ENCODE measurements around the gene AKT3.
A peak's percentile ranks its signal among the peaks of the same experiment; 100 is the strongest.

Gene AKT3

GRCh38 chr1:243745356-243745755 lies 104.7 kb downstream of the AKT3 start:
- peak; percentile 42 for DNase-seq (ENCODE audit: low read depth)
- Histone ChIP-seq H3K9me3 (ENCODE audit: control insufficient read depth, low read length) (no peaks in the 10 kb centered on the region), H3K4me3 (ENCODE audit: low read length) (no peak overlapping the region), H3K36me3 (ENCODE audit: control insufficient read depth, insufficient read depth, low read length, severe bottlenecking) (no peaks in the 10 kb centered on the region), H3K4me1 (ENCODE audit: control insufficient read depth, insufficient read depth, low read length) (peaks cover 33% of the 10 kb centered on the region), H3K27me3 (replicated peaks; ENCODE audit: control insufficient read depth, insufficient read depth, low read length) (no peaks in the 10 kb centered on the region), H3K9ac (ENCODE audit: low read length) (no peak overlapping the region)

GRCh38 chr1:243742819-243743218 lies 107.2 kb downstream of the AKT3 start:
- no peaks in the 10 kb centered on the region for H3K27me3 ChIP-seq (replicated peaks; ENCODE audit: control insufficient read depth, insufficient read depth, low read length)
- peak; percentile 58 for DNase-seq (ENCODE audit: low read depth)
- peak overlapping the region; percentile 1 for H3K4me3 ChIP-seq (ENCODE audit: low read length)
- no peaks in the 10 kb centered on the region for H3K36me3 ChIP-seq (ENCODE audit: control insufficient read depth, insufficient read depth, low read length, severe bottlenecking)
- H3K9me3 ChIP-seq (ENCODE audit: control insufficient read depth, low read length), result no peaks in the 10 kb centered on the region
- peak overlapping the region; percentile 29 for H3K9ac ChIP-seq (ENCODE audit: low read length)
- H3K4me1 ChIP-seq (ENCODE audit: control insufficient read depth, insufficient read depth, low read length), result peaks cover 48% of the 10 kb centered on the region

GRCh38 chr1:243740255-243740999 lies 109.6 kb downstream of the AKT3 start:
- H3K4me3 ChIP-seq (ENCODE audit: low read length), result peak overlapping the region; percentile 54
- DNase-seq (ENCODE audit: low read depth), result peak; percentile 23
- no peaks in the 10 kb centered on the region for H3K36me3 ChIP-seq (ENCODE audit: control insufficient read depth, insufficient read depth, low read length, severe bottlenecking)
- no peaks in the 10 kb centered on the region for H3K9me3 ChIP-seq (ENCODE audit: control insufficient read depth, low read length)
- H3K27me3 ChIP-seq (replicated peaks; ENCODE audit: control insufficient read depth, insufficient read depth, low read length), result no peaks in the 10 kb centered on the region
- H3K4me1 ChIP-seq (ENCODE audit: control insufficient read depth, insufficient read depth, low read length), result peaks cover 44% of the 10 kb centered on the region
- H3K9ac ChIP-seq (ENCODE audit: low read length), result peak overlapping the region; percentile 48

GRCh38 chr1:243739335-243740003 lies 110.6 kb downstream of the AKT3 start:
- Histone ChIP-seq H3K36me3 (ENCODE audit: control insufficient read depth, insufficient read depth, low read length, severe bottlenecking) (no peaks in the 10 kb centered on the region), H3K9ac (ENCODE audit: low read length) (peak overlapping the region; percentile 48), H3K9me3 (ENCODE audit: control insufficient read depth, low read length) (no peaks in the 10 kb centered on the region), H3K4me3 (ENCODE audit: low read length) (peak overlapping the region; percentile 54), H3K4me1 (ENCODE audit: control insufficient read depth, insufficient read depth, low read length) (peaks cover 39% of the 10 kb centered on the region), H3K27me3 (replicated peaks; ENCODE audit: control insufficient read depth, insufficient read depth, low read length) (no peaks in the 10 kb centered on the region)
- DNase-seq (ENCODE audit: low read depth), result no peak

GRCh38 chr1:243738020-243738419 lies 112.0 kb downstream of the AKT3 start:
- H3K4me1 ChIP-seq (ENCODE audit: control insufficient read depth, insufficient read depth, low read length), result peaks cover 50% of the 10 kb centered on the region
- DNase-seq (ENCODE audit: low read depth), result no peak
- no peaks in the 10 kb centered on the region for H3K36me3 ChIP-seq (ENCODE audit: control insufficient read depth, insufficient read depth, low read length, severe bottlenecking)
- no peak overlapping the region for H3K4me3 ChIP-seq (ENCODE audit: low read length)
- no peaks in the 10 kb centered on the region for H3K9me3 ChIP-seq (ENCODE audit: control insufficient read depth, low read length)
- H3K27me3 ChIP-seq (replicated peaks; ENCODE audit: control insufficient read depth, insufficient read depth, low read length), result no peaks in the 10 kb centered on the region
- H3K9ac ChIP-seq (ENCODE audit: low read length), result no peak overlapping the region

GRCh38 chr1:243735457-243735856 lies 114.6 kb downstream of the AKT3 start:
- H3K9ac ChIP-seq (ENCODE audit: low read length), result no peak overlapping the region
- H3K4me1 ChIP-seq (ENCODE audit: control insufficient read depth, insufficient read depth, low read length), result peaks cover 32% of the 10 kb centered on the region
- H3K4me3 ChIP-seq (ENCODE audit: low read length), result no peak overlapping the region
- no peak for DNase-seq (ENCODE audit: low read depth)
- no peaks in the 10 kb centered on the region for H3K36me3 ChIP-seq (ENCODE audit: control insufficient read depth, insufficient read depth, low read length, severe bottlenecking)
- no peaks in the 10 kb centered on the region for H3K27me3 ChIP-seq (replicated peaks; ENCODE audit: control insufficient read depth, insufficient read depth, low read length)
- H3K9me3 ChIP-seq (ENCODE audit: control insufficient read depth, low read length), result no peaks in the 10 kb centered on the region

- H3K36me3 ChIP-seq (ENCODE audit: control insufficient read depth, insufficient read depth, low read length, severe bottlenecking), result no peaks in the 10 kb centered on the region
- H3K9me3 ChIP-seq (ENCODE audit: control insufficient read depth, low read length), result no peaks in the 10 kb centered on the region
- peaks cover 20% of the 10 kb centered on the region for H3K4me1 ChIP-seq (ENCODE audit: control insufficient read depth, insufficient read depth, low read length)
- H3K9ac ChIP-seq (ENCODE audit: low read length), result no peak overlapping the region
- no peaks in the 10 kb centered on the region for H3K27me3 ChIP-seq (replicated peaks; ENCODE audit: control insufficient read depth, insufficient read depth, low read length)
- no peak for DNase-seq (ENCODE audit: low read depth)
- H3K4me3 ChIP-seq (ENCODE audit: low read length), result no peak overlapping the region
Measured at GRCh38 chr1:243734308-243734695, 115.7 kb downstream of the AKT3 start.

- DNase-seq (ENCODE audit: low read depth), result no peak
- Histone ChIP-seq H3K9ac (ENCODE audit: low read length) (no peak overlapping the region), H3K9me3 (ENCODE audit: control insufficient read depth, low read length) (no peaks in the 10 kb centered on the region), H3K27me3 (replicated peaks; ENCODE audit: control insufficient read depth, insufficient read depth, low read length) (no peaks in the 10 kb centered on the region), H3K4me3 (ENCODE audit: low read length) (no peak overlapping the region), H3K36me3 (ENCODE audit: control insufficient read depth, insufficient read depth, low read length, severe bottlenecking) (no peaks in the 10 kb centered on the region), H3K4me1 (ENCODE audit: control insufficient read depth, insufficient read depth, low read length) (peaks cover 15% of the 10 kb centered on the region)
Measured at GRCh38 chr1:243733670-243734307, 116.3 kb downstream of the AKT3 start.

- Histone ChIP-seq H3K9ac (ENCODE audit: low read length) (no peak overlapping the region), H3K9me3 (ENCODE audit: control insufficient read depth, low read length) (no peaks in the 10 kb centered on the region), H3K4me3 (ENCODE audit: low read length) (no peak overlapping the region), H3K36me3 (ENCODE audit: control insufficient read depth, insufficient read depth, low read length, severe bottlenecking) (no peaks in the 10 kb centered on the region), H3K27me3 (replicated peaks; ENCODE audit: control insufficient read depth, insufficient read depth, low read length) (no peaks in the 10 kb centered on the region), H3K4me1 (ENCODE audit: control insufficient read depth, insufficient read depth, low read length) (peaks cover 14% of the 10 kb centered on the region)
- DNase-seq (ENCODE audit: low read depth), result no peak
Measured at GRCh38 chr1:243732637-243733036, 117.4 kb downstream of the AKT3 start.

- H3K9ac ChIP-seq (ENCODE audit: low read length), result no peak overlapping the region
- no peaks in the 10 kb centered on the region for H3K36me3 ChIP-seq (ENCODE audit: control insufficient read depth, insufficient read depth, low read length, severe bottlenecking)
- DNase-seq (ENCODE audit: low read depth), result no peak
- no peaks in the 10 kb centered on the region for H3K9me3 ChIP-seq (ENCODE audit: control insufficient read depth, low read length)
- no peak overlapping the region for H3K4me3 ChIP-seq (ENCODE audit: low read length)
- H3K27me3 ChIP-seq (replicated peaks; ENCODE audit: control insufficient read depth, insufficient read depth, low read length), result no peaks in the 10 kb centered on the region
- peaks cover 14% of the 10 kb centered on the region for H3K4me1 ChIP-seq (ENCODE audit: control insufficient read depth, insufficient read depth, low read length)
Measured at GRCh38 chr1:243731974-243732625, 117.9 kb downstream of the AKT3 start.

- H3K9ac ChIP-seq (ENCODE audit: low read length), result no peak overlapping the region
Measured at GRCh38 chr1:243731301-243731891, 118.6 kb downstream of the AKT3 start.

More at GRCh38 chr1:243731301-243731891, 118.6 kb downstream of the AKT3 start:
- Histone ChIP-seq H3K36me3 (ENCODE audit: control insufficient read depth, insufficient read depth, low read length, severe bottlenecking) (no peaks in the 10 kb centered on the region), H3K4me1 (ENCODE audit: control insufficient read depth, insufficient read depth, low read length) (peaks cover 14% of the 10 kb centered on the region), H3K9me3 (ENCODE audit: control insufficient read depth, low read length) (no peaks in the 10 kb centered on the region), H3K4me3 (ENCODE audit: low read length) (no peak overlapping the region), H3K27me3 (replicated peaks; ENCODE audit: control insufficient read depth, insufficient read depth, low read length) (no peaks in the 10 kb centered on the region)
- DNase-seq (ENCODE audit: low read depth), result no peak
